HG03469 (cell line): ENCODE results near the gene BRI3.
A peak's percentile ranks its signal among the peaks of the same experiment; 100 is the strongest.

Source experiments
- ATAC-seq: cut with Tn5 transposase; IDR thresholded peaks from one replicate; pipeline ENCODE4 v1.9.1; 2021; ENCODE audit warnings: mild to moderate bottlenecking, moderate library complexity, moderate number of reproducible peaks; ENCODE audit not compliant: unreplicated experiment

The BRI3 gene

DNA sequence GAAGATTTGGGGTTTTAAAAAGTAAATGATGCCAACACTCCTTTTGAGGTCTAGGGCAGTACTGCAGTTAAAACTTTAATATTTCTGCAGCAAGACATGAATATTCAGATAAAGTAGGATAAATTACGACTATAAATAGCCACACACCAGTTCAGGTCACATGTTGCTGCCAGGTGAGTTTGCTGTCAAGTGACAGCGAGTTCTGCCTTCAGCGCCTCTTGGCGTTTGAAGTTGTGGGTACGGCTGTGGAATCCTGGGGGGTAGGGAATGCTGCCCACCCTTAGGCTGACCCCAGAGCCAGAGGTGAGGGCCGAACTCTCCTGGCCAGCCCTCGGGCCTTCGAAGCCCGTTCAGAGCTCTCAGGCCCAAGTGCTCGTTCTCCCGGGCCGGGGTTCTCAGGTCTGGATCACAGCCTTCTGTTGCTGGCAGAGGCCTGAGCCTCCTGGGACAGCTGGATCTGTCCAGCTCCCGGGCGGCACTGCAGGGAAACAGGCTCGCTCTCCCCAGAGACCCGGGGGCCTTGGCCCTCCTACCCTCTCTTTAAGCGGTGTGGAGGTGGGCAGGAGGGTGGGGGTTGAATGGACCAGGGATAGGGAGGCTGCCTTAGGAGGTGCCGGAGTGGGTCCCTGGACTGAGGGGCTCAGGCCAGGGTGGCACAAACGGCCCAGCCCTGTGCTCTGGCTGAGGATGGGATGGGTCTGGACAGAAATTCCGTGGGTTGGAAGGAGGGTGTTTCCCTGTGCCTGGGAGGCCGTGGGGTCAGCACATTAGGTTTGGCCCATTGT is 5.4 kb downstream of the BRI3 start:
- ATAC-seq = no peak

- no peak for ATAC-seq
Observed at GRCh38 chr7:98287486-98287959, 6.0 kb downstream of the BRI3 start.

GRCh38 chr7:98288064-98288823 is 6.8 kb downstream of the BRI3 start:
- ATAC-seq = no peak

GRCh38 chr7:98289333-98289875 is 7.9 kb downstream of the BRI3 start:
- ATAC-seq = no peak

DNA sequence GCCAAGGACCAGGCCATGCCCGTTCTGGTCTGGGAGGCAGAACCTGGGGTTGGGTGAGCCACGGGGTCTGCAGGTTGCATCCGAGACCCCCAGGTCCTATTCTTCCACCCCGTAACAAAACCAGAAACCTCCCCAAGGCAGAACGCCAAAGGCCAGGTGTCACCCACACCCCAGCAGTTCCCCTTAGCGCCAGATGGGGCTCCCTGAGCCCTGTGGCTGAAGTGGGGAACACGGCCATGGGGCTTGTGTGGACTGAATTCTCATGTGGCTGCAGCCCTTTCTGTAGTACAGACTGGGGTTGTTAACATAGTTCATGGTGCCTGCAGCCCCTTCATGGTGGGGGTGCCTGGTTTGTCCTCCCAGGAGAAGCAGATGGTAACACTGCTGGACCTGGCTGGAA is 10.2 kb downstream of the BRI3 start:
- ATAC-seq = no peak

- ATAC-seq = no peak
Observed at GRCh38 chr7:98293265-98293664, 11.8 kb downstream of the BRI3 start.

GRCh38 chr7:98293746-98294145 is 12.3 kb downstream of the BRI3 start:
- ATAC-seq = no peak

GRCh38 chr7:98294326-98294725 is 12.8 kb downstream of the BRI3 start:
- ATAC-seq = no peak

GRCh38 chr7:98294798-98295382 is 13.4 kb downstream of the BRI3 start:
- ATAC-seq = peak; percentile 52

DNA sequence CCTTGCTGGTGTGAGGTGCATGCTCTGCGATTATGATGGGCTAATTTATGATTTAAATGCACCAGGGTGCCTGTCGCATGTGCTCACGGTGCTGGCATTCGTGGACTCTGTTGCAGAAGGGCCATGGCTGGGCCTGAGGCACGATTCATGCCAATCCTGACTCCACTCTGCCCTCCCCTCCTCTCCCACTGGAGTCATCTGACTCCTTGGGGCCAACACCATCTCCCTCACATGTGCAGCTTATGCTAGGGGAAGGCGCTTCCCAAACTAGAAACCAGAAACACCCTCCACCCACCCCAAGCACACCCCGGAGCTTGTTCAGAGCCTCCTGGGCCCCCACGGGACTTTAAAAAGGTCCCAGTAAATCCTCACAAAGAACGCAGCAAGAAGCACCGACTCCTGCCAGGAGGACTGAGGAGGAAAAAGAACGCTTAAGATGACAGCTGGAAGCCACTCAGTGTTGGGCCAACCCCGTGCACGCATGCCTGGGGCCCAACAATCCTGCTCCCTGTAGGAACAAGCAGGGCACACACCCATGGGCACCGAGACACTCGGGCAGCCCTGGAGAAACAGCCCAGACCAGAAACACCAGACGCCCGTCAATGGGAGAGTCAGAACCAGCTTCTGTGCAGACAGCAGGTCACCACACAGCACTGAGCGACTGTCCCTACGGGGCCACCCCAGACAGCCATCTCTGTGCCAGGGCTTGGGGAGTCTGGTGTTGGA is 14.1 kb downstream of the BRI3 start:
- no peak for ATAC-seq

DNA sequence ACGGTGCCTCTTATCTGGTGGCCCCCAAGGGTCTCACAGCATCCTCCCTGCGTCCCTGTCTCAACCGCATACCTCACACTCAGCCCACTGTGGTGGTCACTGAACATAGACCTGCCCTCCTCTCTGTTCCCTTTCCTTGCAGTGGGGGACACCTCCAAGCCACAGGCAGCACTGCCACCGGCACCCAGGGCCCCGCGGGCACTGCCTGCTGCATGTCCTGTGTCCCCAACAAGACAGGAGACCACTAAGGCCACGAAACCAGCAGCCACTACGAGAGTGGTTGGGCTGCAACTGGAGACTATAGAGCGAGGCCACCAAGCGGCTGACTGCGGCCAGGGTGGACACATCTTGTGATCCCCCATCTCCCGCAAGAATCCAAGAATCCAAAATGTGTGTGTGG is 15.3 kb downstream of the BRI3 start:
- no peak for ATAC-seq

DNA sequence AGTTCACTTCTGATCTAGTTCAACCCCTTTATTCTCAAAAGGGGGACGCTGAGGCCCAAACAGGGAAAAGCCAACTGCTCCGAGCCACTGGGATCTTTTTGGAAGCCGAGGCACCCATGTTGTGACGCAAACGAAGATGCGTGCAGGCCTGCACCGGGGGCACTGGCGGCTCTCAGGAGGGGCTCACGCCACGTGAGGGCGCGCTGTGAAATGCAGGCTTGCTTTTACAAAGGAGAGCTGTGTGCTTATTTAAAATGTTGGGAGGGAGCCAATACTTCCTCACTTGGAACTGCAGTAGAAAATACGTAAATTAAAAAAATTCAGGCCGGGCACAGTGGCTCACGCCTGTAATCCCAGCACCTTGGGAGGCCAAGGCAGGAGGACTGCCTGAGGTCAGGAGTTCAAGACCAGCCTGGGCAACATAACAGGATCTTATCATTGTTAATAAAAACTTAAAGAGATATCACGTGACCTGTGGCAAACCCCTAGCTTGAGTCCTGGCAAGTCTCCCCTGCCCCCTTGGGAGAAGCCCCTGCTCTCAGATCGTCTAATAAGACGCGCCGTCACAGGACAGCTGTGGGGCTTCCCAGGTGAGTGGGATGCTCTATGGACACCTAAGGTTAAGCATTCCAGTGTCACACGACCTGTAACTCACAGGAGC is 16.3 kb downstream of the BRI3 start:
- ATAC-seq = no peak

- no peak for ATAC-seq
Observed at GRCh38 chr7:98300595-98301372, 19.3 kb downstream of the BRI3 start.

DNA sequence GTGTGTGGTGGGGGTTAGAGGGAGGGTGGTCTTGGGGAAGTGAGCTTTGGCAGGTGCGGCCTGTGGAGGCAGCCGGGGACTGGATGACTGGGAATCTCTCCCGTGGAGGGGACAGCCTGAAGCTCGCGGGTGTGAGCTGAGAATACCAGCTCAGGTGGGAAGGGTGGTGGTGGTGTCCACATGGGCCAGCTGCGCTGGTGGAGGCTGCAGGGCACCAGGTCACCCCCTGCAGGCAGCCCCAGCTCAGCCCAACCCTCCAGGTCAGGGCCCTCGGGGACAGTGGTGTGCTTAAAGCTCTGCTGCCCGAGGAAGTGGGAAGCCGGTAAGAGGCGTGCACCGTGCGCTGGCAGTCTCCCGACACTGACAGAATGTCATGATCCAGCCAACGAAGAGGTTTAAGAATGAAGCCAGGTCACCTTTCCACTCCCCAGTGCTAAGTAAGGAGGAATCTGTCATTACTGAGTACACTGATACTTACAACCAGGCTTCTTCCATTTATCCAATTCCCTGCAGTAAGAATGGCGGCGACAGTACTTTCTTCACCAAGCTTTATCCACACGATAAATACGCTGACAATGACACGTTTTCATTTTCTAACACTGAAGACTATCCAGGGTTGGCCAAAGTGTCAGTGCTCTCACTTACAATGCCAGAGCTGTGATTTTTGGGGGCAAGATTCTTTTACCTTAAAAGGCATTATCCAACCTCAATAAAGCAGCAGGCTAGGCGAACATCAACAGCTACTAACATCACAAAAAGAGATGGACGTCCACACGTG is 20.4 kb downstream of the BRI3 start:
- ATAC-seq = no peak

GRCh38 chr7:98303176-98303865 is 21.8 kb downstream of the BRI3 start:
- no peak for ATAC-seq

- no peak for ATAC-seq
Observed at GRCh38 chr7:98303906-98304305, 22.4 kb downstream of the BRI3 start.

DNA sequence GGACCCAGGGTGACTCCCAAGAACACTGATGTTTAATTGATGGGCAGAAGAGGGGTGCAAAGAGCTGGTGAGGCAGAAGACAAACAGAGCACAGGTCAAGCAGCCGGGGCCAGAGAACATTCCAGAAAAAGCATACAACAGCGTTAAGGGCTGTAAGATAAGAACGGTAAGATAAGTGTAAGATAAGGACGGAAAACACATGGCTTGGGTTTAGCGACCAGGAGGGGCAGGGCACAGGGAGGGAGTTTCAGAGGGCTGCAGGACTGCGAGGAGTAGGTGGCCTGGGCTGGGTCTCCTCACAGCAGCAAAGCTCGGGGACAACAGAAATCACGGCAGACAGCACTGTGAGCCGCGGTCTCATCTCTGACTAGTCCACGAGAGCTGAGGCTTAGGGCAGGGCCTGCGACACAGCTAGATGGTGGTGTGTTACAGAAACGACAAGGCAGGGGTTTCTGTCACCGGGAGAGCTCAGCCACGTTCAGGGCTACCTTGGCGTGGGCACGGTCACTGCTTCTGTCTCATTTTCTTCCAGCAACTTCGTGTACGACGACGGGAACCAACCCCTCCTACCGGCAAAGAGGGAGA is 24.6 kb downstream of the BRI3 start:
- ATAC-seq = no peak

DNA sequence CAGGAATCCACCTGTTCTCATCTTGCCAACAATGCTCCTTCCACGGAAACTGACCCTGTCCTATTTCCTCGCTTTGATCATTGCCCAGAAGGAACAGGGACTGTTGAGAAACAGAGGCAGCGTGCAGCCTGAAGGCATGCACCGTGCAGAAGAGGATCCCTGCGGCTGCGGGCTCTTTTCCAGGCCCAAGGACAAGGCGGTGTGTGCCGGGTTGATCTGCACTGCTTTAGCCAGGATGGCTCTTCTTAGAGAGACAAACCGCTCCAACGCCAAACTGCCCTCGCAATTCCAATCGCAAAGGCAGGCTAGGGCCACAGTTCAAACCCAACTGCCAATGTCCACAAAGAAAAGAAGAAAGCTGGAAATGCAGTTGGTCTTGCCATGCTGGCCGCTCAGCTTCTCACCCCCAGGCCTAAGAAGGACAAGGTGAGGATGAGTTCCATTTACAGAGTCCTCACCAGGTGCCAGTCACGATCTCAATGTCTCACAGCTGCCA is 26.5 kb downstream of the BRI3 start:
- ATAC-seq = no peak
